HEK293 (cell line): ENCODE data around the gene MAMDC2.
A peak's percentile ranks its signal among the peaks of the same experiment; 100 is the strongest.

ENCODE experiments used
- CTCF ChIA-PET: fragments of 350-600 bp; formaldehyde crosslinking; extraction: SDS; loops from one replicate; lab custom pipeline; 2021; ENCODE audit warnings: antibody characterized with exemption; lab: Yijun Ruan, JAX
- POLR2A ChIA-PET: fragments of 300-600 bp; formaldehyde crosslinking; extraction: SDS; loops from one replicate; lab custom pipeline; 2020; ENCODE audit warnings: antibody characterized with exemption, inconsistent platforms; lab: Yijun Ruan, JAX
- H3K27ac ChIP-seq: fragments of 200-500 bp; sonication (Bioruptor generic); 2 replicates; pipeline ENCODE4 v1.5.1; 2014; ENCODE audit warnings: low read depth, low read length, control low read depth, inconsistent platforms; ENCODE audit errors: extremely low read depth
- H3K36me3 ChIP-seq, 2 experiments: fragments of 200-500 bp in 1 of 2; sonication (Bioruptor generic) in 1 of 2; 1 replicate in 1 of 2; 2 replicates in 1 of 2; pipeline ENCODE4 v1.5.1; 2014 to 2017; ENCODE audit warnings: inconsistent platforms in 2 of 2, low read length in 2 of 2; ENCODE audit not compliant: control insufficient read depth in 2 of 2, insufficient read depth in 1 of 2
- H3K4me1 ChIP-seq: fragments of 200-500 bp; sonication (Bioruptor generic); 2 replicates; pipeline ENCODE4 v1.5.1; 2014; ENCODE audit warnings: mild to moderate bottlenecking, low read length, inconsistent platforms; ENCODE audit not compliant: control insufficient read depth, insufficient read depth
- H3K4me3 ChIP-seq: 2 replicates; pipeline ENCODE4 v1.5.1; 2011; ENCODE audit warnings: low read depth, mild to moderate bottlenecking, control low read depth, low read length, moderate library complexity
- H3K9me3 ChIP-seq: fragments of 200-500 bp; sonication (Bioruptor generic); 2 replicates; pipeline ENCODE4 v1.5.1; 2014; ENCODE audit warnings: low read depth, low read length, inconsistent platforms; ENCODE audit not compliant: control insufficient read depth, insufficient read depth
- BCL11B ChIP-seq: fragments of 450-650 bp; formaldehyde crosslinking; IDR thresholded peaks from 2 replicates; pipeline ENCODE4 v1.5.1; 2016; ENCODE audit warnings: low read depth, missing biosample characterization, missing genetic modification characterization
- GLIS2 ChIP-seq: fragments of 450-650 bp; formaldehyde crosslinking; IDR thresholded peaks from 2 replicates; pipeline ENCODE4 v1.5.1; 2016; ENCODE audit warnings: missing biosample characterization, missing genetic modification characterization
- MEIS1 ChIP-seq: sonication (generic); formaldehyde crosslinking; IDR thresholded peaks from 2 replicates; pipeline ENCODE4 v1.8.1; 2022; ENCODE audit warnings: missing genetic modification reagents, mild to moderate bottlenecking, borderline replicate concordance
- SCRT2 ChIP-seq: fragments of 450-650 bp; formaldehyde crosslinking; IDR thresholded peaks from 2 replicates; pipeline ENCODE4 v1.5.1; 2016; ENCODE audit warnings: missing biosample characterization, missing genetic modification characterization
- ZBTB17 ChIP-seq: fragments of 450-650 bp; formaldehyde crosslinking; IDR thresholded peaks from 2 replicates; pipeline ENCODE4 v1.5.1; 2016; ENCODE audit warnings: missing biosample characterization, missing genetic modification characterization
- ZBTB20 ChIP-seq: fragments of 450-650 bp; formaldehyde crosslinking; IDR thresholded peaks from 2 replicates; pipeline ENCODE4 v1.5.1; 2016; ENCODE audit warnings: missing biosample characterization, missing genetic modification characterization
- ZBTB48 ChIP-seq: fragments of 450-650 bp; formaldehyde crosslinking; IDR thresholded peaks from 2 replicates; pipeline ENCODE4 v1.5.1; 2016; ENCODE audit warnings: missing biosample characterization, missing genetic modification characterization
- ZBTB7A ChIP-seq: fragments of 450-650 bp; formaldehyde crosslinking; IDR thresholded peaks from 2 replicates; pipeline ENCODE4 v1.5.1; 2016; ENCODE audit warnings: low read depth, missing biosample characterization, missing genetic modification characterization
- ZFHX2 ChIP-seq: fragments of 450-650 bp; formaldehyde crosslinking; conservative IDR thresholded peaks from 2 replicates; pipeline ENCODE4 v1.5.1; 2016; ENCODE audit warnings: missing biosample characterization, missing genetic modification characterization
- ZNF138 ChIP-seq: fragments of 450-650 bp; formaldehyde crosslinking; IDR thresholded peaks from 2 replicates; pipeline ENCODE4 v1.5.1; 2016; ENCODE audit warnings: missing biosample characterization, missing genetic modification characterization, borderline replicate concordance
- ZNF16 ChIP-seq: fragments of 450-650 bp; formaldehyde crosslinking; IDR thresholded peaks from 2 replicates; pipeline ENCODE4 v1.5.1; 2016; ENCODE audit warnings: low read depth, missing biosample characterization, missing genetic modification characterization
- ZNF169 ChIP-seq: fragments of 450-650 bp; formaldehyde crosslinking; IDR thresholded peaks from 2 replicates; pipeline ENCODE4 v1.5.1; 2016; ENCODE audit warnings: missing biosample characterization, missing genetic modification characterization
- ZNF19 ChIP-seq: fragments of 450-650 bp; formaldehyde crosslinking; IDR thresholded peaks from 2 replicates; pipeline ENCODE4; 2016; ENCODE audit warnings: missing biosample characterization, missing genetic modification characterization, low read depth
- ZNF214 ChIP-seq: fragments of 450-650 bp; formaldehyde crosslinking; IDR thresholded peaks from 2 replicates; pipeline ENCODE4 v1.5.1; 2017; ENCODE audit warnings: missing biosample characterization, mild to moderate bottlenecking, missing genetic modification characterization, borderline replicate concordance
- ZNF221 ChIP-seq: fragments of 450-650 bp; formaldehyde crosslinking; IDR thresholded peaks from 2 replicates; pipeline ENCODE4 v1.5.1; 2017; ENCODE audit warnings: missing biosample characterization, missing genetic modification characterization, borderline replicate concordance
- ZNF335 ChIP-seq: fragments of 450-650 bp; formaldehyde crosslinking; conservative IDR thresholded peaks from 2 replicates; pipeline ENCODE4 v1.5.1; 2016; ENCODE audit warnings: missing biosample characterization, missing genetic modification characterization
- ZNF37A ChIP-seq: fragments of 450-650 bp; IDR thresholded peaks from 2 replicates; pipeline ENCODE4 v1.5.1; 2018; ENCODE audit warnings: missing biosample characterization, missing genetic modification characterization
- ZNF48 ChIP-seq: fragments of 450-650 bp; formaldehyde crosslinking; IDR thresholded peaks from 2 replicates; pipeline ENCODE4 v1.5.1; 2016; ENCODE audit warnings: missing biosample characterization, missing genetic modification characterization
- ZSCAN4 ChIP-seq: fragments of 450-650 bp; formaldehyde crosslinking; IDR thresholded peaks from 2 replicates; pipeline ENCODE4 v1.5.1; 2017; ENCODE audit warnings: missing biosample characterization, missing genetic modification characterization
- TF ChIP-seq, protein P1 (sequence below): fragments of 450-650 bp; formaldehyde crosslinking; IDR thresholded peaks from 2 replicates; pipeline ENCODE4 v1.5.1; 2016; ENCODE audit warnings: missing biosample characterization, missing genetic modification characterization
- TF ChIP-seq, protein P2 (sequence below): fragments of 450-650 bp; formaldehyde crosslinking; IDR thresholded peaks from 2 replicates; pipeline ENCODE4 v1.5.1; 2016; ENCODE audit warnings: missing biosample characterization, missing genetic modification characterization
- TF ChIP-seq, protein P3 (sequence below): fragments of 450-650 bp; formaldehyde crosslinking; IDR thresholded peaks from 2 replicates; pipeline ENCODE4 v1.5.1; 2016; ENCODE audit warnings: missing biosample characterization, missing genetic modification characterization
- TF ChIP-seq, protein P4 (sequence below): fragments of 450-650 bp; formaldehyde crosslinking; IDR thresholded peaks from 2 replicates; pipeline ENCODE4 v1.5.1; 2016; ENCODE audit warnings: missing biosample characterization, missing genetic modification characterization, borderline replicate concordance

The MAMDC2 gene

DNA sequence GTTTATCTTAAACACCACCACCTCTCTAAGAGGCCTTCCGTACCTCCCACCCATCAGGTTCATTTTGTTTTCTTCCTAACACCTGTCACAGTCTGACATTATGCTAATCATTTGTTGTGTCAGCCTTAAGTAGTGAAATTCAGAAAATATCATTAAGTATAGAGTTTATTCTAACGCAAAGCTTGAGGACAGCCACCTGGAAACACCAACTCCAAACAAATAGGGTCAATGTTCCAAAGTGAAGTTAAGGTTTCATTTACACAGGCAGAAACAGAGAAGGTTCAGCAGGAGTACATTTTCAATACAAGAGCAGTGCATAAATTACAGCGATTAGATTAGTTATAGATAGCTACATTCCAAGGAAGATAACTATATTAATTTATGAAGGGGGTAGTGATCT lies 213.9 kb downstream of the MAMDC2 start:
- no peaks in the 10 kb centered on the region for H3K9me3 ChIP-seq
- CTCF ChIA-PET, result interaction anchor here (0.6 to 1.7 kb wide), 8 partner anchors 27 to 1098 kb away, joined by 3 to 6 read pairs (median 4); no protein-coding TSS in a partner anchor
- H3K4me3 ChIP-seq, result no peak overlapping the region; the same call in 1 of the 2 replicates
- peaks cover 7 to 22% of the 10 kb centered on the region in 2 experiments for H3K36me3 ChIP-seq
- POLR2A ChIA-PET, result interaction anchor here (0.6 to 2.9 kb wide), 3 partner anchors 8 to 162 kb away, joined by 3 to 14 read pairs (median 3); no protein-coding TSS in a partner anchor
- peaks cover 3% of the 10 kb centered on the region; the same call in 1 of the 2 replicates for H3K4me1 ChIP-seq
- no peak for TF ChIP-seq ZBTB7A
- no peak for TF ChIP-seq SCRT2 (tag by site-specific recombination)
- no peak for TF ChIP-seq MEIS1
- TF ChIP-seq ZBTB17 (tag by site-specific recombination), result no peak
- TF ChIP-seq ZNF221 (tag by site-specific recombination), result no peak
- TF ChIP-seq, protein P1, sequence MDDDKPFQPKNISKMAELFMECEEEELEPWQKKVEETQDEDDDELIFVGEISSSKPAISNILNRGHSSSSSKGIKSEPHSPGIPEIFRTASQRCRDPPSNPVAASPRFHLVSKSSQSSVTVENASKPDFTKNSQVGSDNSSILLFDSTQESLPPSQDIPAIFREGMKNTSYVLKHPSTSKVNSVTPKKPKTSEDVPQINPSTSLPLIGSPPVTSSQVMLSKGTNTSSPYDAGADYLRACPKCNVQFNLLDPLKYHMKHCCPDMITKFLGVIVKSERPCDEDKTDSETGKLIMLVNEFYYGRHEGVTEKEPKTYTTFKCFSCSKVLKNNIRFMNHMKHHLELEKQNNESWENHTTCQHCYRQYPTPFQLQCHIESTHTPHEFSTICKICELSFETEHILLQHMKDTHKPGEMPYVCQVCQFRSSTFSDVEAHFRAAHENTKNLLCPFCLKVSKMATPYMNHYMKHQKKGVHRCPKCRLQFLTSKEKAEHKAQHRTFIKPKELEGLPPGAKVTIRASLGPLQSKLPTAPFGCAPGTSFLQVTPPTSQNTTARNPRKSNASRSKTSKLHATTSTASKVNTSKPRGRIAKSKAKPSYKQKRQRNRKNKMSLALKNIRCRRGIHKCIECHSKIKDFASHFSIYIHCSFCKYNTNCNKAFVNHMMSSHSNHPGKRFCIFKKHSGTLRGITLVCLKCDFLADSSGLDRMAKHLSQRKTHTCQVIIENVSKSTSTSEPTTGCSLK (tag by site-specific recombination), result no peak
- TF ChIP-seq ZBTB48 (tag by site-specific recombination), result no peak
- TF ChIP-seq ZNF19, result no peak
- TF ChIP-seq ZNF138 (tag by site-specific recombination), result no peak
- no peak for TF ChIP-seq BCL11B (tag by site-specific recombination)
- TF ChIP-seq, protein P2, sequence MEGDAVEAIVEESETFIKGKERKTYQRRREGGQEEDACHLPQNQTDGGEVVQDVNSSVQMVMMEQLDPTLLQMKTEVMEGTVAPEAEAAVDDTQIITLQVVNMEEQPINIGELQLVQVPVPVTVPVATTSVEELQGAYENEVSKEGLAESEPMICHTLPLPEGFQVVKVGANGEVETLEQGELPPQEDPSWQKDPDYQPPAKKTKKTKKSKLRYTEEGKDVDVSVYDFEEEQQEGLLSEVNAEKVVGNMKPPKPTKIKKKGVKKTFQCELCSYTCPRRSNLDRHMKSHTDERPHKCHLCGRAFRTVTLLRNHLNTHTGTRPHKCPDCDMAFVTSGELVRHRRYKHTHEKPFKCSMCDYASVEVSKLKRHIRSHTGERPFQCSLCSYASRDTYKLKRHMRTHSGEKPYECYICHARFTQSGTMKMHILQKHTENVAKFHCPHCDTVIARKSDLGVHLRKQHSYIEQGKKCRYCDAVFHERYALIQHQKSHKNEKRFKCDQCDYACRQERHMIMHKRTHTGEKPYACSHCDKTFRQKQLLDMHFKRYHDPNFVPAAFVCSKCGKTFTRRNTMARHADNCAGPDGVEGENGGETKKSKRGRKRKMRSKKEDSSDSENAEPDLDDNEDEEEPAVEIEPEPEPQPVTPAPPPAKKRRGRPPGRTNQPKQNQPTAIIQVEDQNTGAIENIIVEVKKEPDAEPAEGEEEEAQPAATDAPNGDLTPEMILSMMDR (tag by site-specific recombination), result no peak
- no peak for TF ChIP-seq ZSCAN4 (tag by site-specific recombination)
- TF ChIP-seq ZNF48 (tag by site-specific recombination), result no peak
- no peak for TF ChIP-seq ZNF169 (tag by site-specific recombination)
- TF ChIP-seq ZNF37A (tag by site-specific recombination), result no peak
- TF ChIP-seq GLIS2 (tag by site-specific recombination), result no peak
- TF ChIP-seq ZNF214 (tag by site-specific recombination), result no peak
- TF ChIP-seq ZNF16, result no peak
- H3K27ac ChIP-seq, result peak overlapping the region; percentile 94

DNA sequence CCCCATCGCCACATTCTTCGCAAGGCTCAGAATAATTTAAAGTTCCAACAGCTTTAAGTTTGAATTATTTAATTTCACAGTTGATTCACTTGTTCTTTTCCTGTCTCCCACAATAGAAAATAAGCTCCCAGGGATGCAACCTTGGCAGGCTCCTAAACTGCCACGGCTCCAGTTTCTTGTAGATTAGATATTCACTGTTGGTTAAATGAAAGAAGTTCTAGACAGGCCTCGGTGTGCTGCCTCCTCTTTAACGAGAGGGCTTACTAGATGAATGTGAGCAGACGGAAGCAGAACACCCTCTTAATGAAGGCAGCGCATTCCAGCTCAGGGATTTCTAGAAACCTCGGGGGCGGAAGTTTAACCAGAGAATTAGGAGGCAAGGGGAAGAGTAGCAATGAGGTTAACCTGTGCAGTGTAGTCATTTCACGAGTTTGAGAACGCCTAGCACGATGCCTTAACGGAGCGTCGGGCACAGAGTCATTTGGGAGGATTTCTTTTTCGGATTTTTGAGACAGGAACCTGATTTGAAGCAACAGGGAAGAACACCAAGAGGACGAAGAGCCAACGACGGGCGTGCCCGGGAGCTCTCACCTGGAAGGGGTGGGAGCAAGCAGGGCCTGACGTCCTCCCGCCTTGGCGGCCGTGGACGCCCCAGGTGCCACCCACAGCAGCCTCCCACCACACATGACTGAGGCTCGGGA lies 214.5 kb downstream of the MAMDC2 start:
- H3K4me1 ChIP-seq, result peaks cover 3% of the 10 kb centered on the region; the same call in 1 of the 2 replicates
- peak overlapping the region; percentile 94 for H3K27ac ChIP-seq
- CTCF ChIA-PET, result interaction anchor here (0.6 to 1.7 kb wide), 7 partner anchors 26 to 1964 kb away, joined by 3 to 6 read pairs (median 4); no protein-coding TSS in a partner anchor
- TF ChIP-seq, protein P3, sequence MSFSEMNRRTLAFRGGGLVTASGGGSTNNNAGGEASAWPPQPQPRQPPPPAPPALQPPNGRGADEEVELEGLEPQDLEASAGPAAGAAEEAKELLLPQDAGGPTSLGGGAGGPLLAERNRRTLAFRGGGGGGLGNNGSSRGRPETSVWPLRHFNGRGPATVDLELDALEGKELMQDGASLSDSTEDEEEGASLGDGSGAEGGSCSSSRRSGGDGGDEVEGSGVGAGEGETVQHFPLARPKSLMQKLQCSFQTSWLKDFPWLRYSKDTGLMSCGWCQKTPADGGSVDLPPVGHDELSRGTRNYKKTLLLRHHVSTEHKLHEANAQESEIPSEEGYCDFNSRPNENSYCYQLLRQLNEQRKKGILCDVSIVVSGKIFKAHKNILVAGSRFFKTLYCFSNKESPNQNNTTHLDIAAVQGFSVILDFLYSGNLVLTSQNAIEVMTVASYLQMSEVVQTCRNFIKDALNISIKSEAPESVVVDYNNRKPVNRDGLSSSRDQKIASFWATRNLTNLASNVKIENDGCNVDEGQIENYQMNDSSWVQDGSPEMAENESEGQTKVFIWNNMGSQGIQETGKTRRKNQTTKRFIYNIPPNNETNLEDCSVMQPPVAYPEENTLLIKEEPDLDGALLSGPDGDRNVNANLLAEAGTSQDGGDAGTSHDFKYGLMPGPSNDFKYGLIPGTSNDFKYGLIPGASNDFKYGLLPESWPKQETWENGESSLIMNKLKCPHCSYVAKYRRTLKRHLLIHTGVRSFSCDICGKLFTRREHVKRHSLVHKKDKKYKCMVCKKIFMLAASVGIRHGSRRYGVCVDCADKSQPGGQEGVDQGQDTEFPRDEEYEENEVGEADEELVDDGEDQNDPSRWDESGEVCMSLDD (tag by site-specific recombination), result no peak
- TF ChIP-seq ZFHX2 (tag by site-specific recombination), result peak; percentile 30; the same call in 1 of the 2 replicates
- TF ChIP-seq, protein P4, sequence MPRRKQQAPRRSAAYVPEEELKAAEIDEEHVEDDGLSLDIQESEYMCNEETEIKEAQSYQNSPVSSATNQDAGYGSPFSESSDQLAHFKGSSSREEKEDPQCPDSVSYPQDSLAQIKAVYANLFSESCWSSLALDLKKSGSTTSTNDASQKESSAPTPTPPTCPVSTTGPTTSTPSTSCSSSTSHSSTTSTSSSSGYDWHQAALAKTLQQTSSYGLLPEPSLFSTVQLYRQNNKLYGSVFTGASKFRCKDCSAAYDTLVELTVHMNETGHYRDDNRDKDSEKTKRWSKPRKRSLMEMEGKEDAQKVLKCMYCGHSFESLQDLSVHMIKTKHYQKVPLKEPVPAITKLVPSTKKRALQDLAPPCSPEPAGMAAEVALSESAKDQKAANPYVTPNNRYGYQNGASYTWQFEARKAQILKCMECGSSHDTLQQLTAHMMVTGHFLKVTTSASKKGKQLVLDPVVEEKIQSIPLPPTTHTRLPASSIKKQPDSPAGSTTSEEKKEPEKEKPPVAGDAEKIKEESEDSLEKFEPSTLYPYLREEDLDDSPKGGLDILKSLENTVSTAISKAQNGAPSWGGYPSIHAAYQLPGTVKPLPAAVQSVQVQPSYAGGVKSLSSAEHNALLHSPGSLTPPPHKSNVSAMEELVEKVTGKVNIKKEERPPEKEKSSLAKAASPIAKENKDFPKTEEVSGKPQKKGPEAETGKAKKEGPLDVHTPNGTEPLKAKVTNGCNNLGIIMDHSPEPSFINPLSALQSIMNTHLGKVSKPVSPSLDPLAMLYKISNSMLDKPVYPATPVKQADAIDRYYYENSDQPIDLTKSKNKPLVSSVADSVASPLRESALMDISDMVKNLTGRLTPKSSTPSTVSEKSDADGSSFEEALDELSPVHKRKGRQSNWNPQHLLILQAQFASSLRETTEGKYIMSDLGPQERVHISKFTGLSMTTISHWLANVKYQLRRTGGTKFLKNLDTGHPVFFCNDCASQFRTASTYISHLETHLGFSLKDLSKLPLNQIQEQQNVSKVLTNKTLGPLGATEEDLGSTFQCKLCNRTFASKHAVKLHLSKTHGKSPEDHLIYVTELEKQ (tag by site-specific recombination), result no peak
- TF ChIP-seq ZNF335, result peak; percentile 90
- TF ChIP-seq ZBTB20 (tag by site-specific recombination), result 0 out of 2 replicates have a peak, but pooled peaks have one; percentile 45

More for the DNA sequence above, 214.5 kb downstream of the MAMDC2 start:
- Histone ChIP-seq H3K36me3 (peaks cover 7 to 28% of the 10 kb centered on the region in 2 experiments), H3K9me3 (no peaks in the 10 kb centered on the region), H3K4me3 (peak overlapping the region; percentile 29)
- POLR2A ChIA-PET, result interaction anchor here (0.6 to 2.9 kb wide), 4 partner anchors 13 to 1514 kb away, joined by 3 to 14 read pairs (median 5); no protein-coding TSS in a partner anchor
